Measurements from ENCODE around the gene GIPR.

- TF ChIP-seq CTCF (IDR thresholded peaks at IDR 0.05) (no peak), POLR2A (IDR thresholded peaks at IDR 0.05) (no peak)
Observed at GRCh38 chr19:45710356-45711130, 42.5 kb downstream of the GIPR start.

Measured in heart left ventricle (tissue), 13 donors.